H1 (cell line): ENCODE data around the gene PPARA. TPM values are rescaled to one million over a fixed set of nuclear protein-coding genes. Genes with fewer than 3 reads are reported as not detected.

ENCODE experiments used
- CBX8 ChIP-seq: fragments of 300-800, 300-1000 bp; sonication (generic); IDR thresholded peaks from 2 replicates; pipeline ENCODE4 v1.7.1; 2016; ENCODE audit warnings: low read depth, low read length, borderline replicate concordance
- CEBPB ChIP-seq: IDR thresholded peaks from 2 replicates; pipeline ENCODE4 v1.6.1; 2012; ENCODE audit warnings: low read depth, low read length
- CHD1 ChIP-seq: IDR thresholded peaks from 2 replicates; pipeline ENCODE4 v1.6.1; 2012; ENCODE audit warnings: low read depth, low read length, improper control_type of control experiment
- JUND ChIP-seq: IDR thresholded peaks from 2 replicates; pipeline ENCODE4 v1.6.1; 2011; ENCODE audit warnings: mild to moderate bottlenecking, improper control_type of control experiment, low read length
- RXRA ChIP-seq: IDR thresholded peaks from 2 replicates; pipeline ENCODE4 v1.6.1; 2011; ENCODE audit warnings: low read depth, mild to moderate bottlenecking, low read length, moderate library complexity; ENCODE audit not compliant: insufficient read depth
- SIX5 ChIP-seq: IDR thresholded peaks from 2 replicates; pipeline ENCODE4 v1.6.1; 2011; ENCODE audit warnings: mild to moderate bottlenecking, low read depth, low read length
- ZNF274 ChIP-seq: IDR thresholded peaks from 2 replicates; pipeline ENCODE4 v1.7.0; 2012; ENCODE audit warnings: low read length, borderline replicate concordance; ENCODE audit errors: extremely low read depth
- polyA plus RNA-seq, 7 experiments: library from polyadenylated mRNA; depleted of rRNA in 3 of 7; stranded (reverse) in 5 of 7; unstranded in 2 of 7; fragments of >200 nt in 5 of 7; fragments of 200-250 nt in 2 of 7; gene quantifications; 1 replicate in 5 of 7; 2 replicates in 1 of 7; 4 replicates in 1 of 7; pipeline versions ENCODE4 v1.2.1 to v1.2.3, GENCODE V29; 2011 to 2013; ENCODE audit warnings: missing spikeins in 2 of 7, mixed read lengths in 2 of 7
- total RNA-seq: library from RNA; stranded (reverse); fragmentation: NEBNext Ultra II Directional; extraction: Animal tissue kit (Norgen Biotek cat#: 25700); gene quantifications from 2 replicates; pipeline ENCODE4 v1.2.1, GENCODE V29; 2021
- TF ChIP-seq, protein P1 (sequence below): IDR thresholded peaks from 2 replicates; pipeline ENCODE4 v1.6.1; 2011; ENCODE audit warnings: low read depth, mild to moderate bottlenecking, low read length; ENCODE audit not compliant: insufficient read depth

The PPARA gene
- total and polyA plus RNA-seq, 2 of the 8 experiments (the other 6 are each of a cell fraction or from before 2014, with no cell fraction given) = 3.1 to 8.2 TPM

DNA sequence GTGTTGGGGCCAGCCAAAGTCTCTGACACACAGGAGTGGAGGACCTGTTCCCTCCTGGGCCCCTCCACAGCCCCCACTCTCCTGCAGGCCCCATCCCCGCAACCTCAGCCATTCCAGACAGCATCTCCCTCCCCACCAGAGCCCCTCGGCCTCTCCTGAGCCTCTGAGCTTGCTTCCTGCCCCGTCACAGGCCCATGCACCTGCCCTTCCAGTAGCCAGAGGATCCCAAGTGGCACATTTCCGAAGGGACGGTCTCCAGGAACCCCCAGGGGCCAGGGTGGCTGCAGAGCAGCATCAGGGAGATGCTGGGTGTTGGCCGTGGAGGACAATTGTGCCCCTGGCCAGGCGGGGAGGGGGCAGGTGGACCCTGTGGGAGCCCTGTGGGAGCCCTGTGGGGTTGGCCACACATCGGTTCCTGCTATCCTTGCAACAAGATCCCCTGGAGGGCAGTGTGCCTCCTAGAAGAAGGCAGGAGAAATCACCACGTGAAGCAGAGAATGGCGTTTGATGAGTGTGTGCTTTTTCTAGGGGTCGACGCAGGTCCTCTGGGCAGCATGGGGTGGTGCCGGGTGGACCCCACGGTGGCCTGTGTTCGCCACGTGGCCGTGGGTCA, 45.3 kb upstream of the PPARA start (continued):
- no peak for TF ChIP-seq SIX5
- TF ChIP-seq, protein P1, sequence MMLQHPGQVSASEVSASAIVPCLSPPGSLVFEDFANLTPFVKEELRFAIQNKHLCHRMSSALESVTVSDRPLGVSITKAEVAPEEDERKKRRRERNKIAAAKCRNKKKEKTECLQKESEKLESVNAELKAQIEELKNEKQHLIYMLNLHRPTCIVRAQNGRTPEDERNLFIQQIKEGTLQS = no peak
- no peak for TF ChIP-seq ZNF274
- no peak for TF ChIP-seq CEBPB
- no peak for TF ChIP-seq JUND
- no peak for TF ChIP-seq RXRA
- no peak for TF ChIP-seq CBX8
- no peak for TF ChIP-seq CHD1
